HEK293T (cell line): Measurements from ENCODE around the gene RIOK1.

Experiments
- BHLHE40 ChIP-seq: fragments of 450-650 bp; IDR thresholded peaks from 2 replicates; pipeline ENCODE4 v1.6.1; 2016; ENCODE audit warnings: mild to moderate bottlenecking, moderate library complexity, borderline replicate concordance
- FOXA1 ChIP-seq: fragments of 450-650 bp; IDR thresholded peaks from 2 replicates; pipeline ENCODE4 v1.6.1; 2016; ENCODE audit warnings: mild to moderate bottlenecking

GRCh38 chr6:7434672-7435071 is 45.1 kb downstream of the RIOK1 start:
- no peak for TF ChIP-seq BHLHE40
- TF ChIP-seq FOXA1, result no peak
